Natural killer cell (primary cell): ENCODE measurements around the gene PIK3R5. TPM values are rescaled to one million over a fixed set of nuclear protein-coding genes. Genes with fewer than 3 reads are reported as not detected.

Source experiments
- ATAC-seq, 3 donors: fragments of 150-1000 bp in 2 of 3; fragments of 200-7000 bp in 1 of 3; cut with Tn5 transposase; 1 replicate in 1 of 3; 2 replicates in 2 of 3; pipeline ENCODE4 v1.10.0; 2021; ENCODE audit warnings: mild to moderate bottlenecking in 2 of 3, moderate library complexity in 2 of 3
- DNase-seq, 2 donors: peaks; one replicate each; pipeline versions ENCODE4 v3.0.0 to v3.0.0-alpha.2; 2013 to 2021; ENCODE audit warnings: mixed read lengths in 1 of 2
- H3K27ac ChIP-seq: one replicate; pipeline ENCODE4 v1.5.1; 2013; ENCODE audit warnings: mild to moderate bottlenecking, low read length
- H3K27me3 ChIP-seq: one replicate; pipeline ENCODE4 v1.6.1; 2013; ENCODE audit warnings: low read length; ENCODE audit not compliant: control insufficient read depth, insufficient read depth
- H3K36me3 ChIP-seq: one replicate; pipeline ENCODE4 v1.6.1; 2013; ENCODE audit warnings: low read length; ENCODE audit not compliant: control insufficient read depth, insufficient read depth
- H3K4me1 ChIP-seq: one replicate; pipeline ENCODE4 v1.6.1; 2013; ENCODE audit warnings: low read length; ENCODE audit not compliant: control insufficient read depth, insufficient read depth
- H3K4me3 ChIP-seq: one replicate; pipeline ENCODE4 v1.5.1; 2013; ENCODE audit warnings: low read length
- H3K9me3 ChIP-seq: one replicate; pipeline ENCODE4 v1.6.1; 2013; ENCODE audit warnings: low read length; ENCODE audit not compliant: control insufficient read depth, insufficient read depth
- H3K27ac Mint-ChIP-seq, 2 donors: one replicate each; pipeline ENCODE4 v1.8.0; 2022; ENCODE audit warnings: mild to moderate bottlenecking in 2 of 2, mixed read lengths in 2 of 2, moderate library complexity in 1 of 2
- H3K27me3 Mint-ChIP-seq, 2 donors: one replicate each; pipeline ENCODE4 v1.8.0; 2022; ENCODE audit warnings: low read depth in 2 of 2, mixed read lengths in 2 of 2
- H3K36me3 Mint-ChIP-seq: one replicate; pipeline ENCODE4 v1.8.0; 2022; ENCODE audit warnings: mixed read lengths
- H3K4me1 Mint-ChIP-seq, 2 donors: one replicate each; pipeline ENCODE4 v1.8.0; 2022; ENCODE audit warnings: mixed read lengths in 2 of 2
- H3K4me3 Mint-ChIP-seq: one replicate; pipeline ENCODE4 v1.8.0; 2022; ENCODE audit warnings: mild to moderate bottlenecking, moderate library complexity, mixed read lengths
- H3K9me3 Mint-ChIP-seq, 2 donors: one replicate each; pipeline ENCODE4 v1.8.0; 2022; ENCODE audit warnings: mixed read lengths in 2 of 2
- CTCF ChIP-seq: fragments of 200-600 bp; IDR thresholded peaks from one replicate; pipeline ENCODE4 v1.8.0; 2022; ENCODE audit warnings: antibody characterized with exemption
- WGBS: methylation state at CpG from one replicate; pipeline ENCODE4 v1.1.7; 2013; ENCODE audit warnings: missing lambda C conversion rate; ENCODE audit not compliant: insufficient coverage; 5-methylcytosine and 5-hydroxymethylcytosine counted together
- intact Hi-C: fragments of 100-400 bp; cut with micrococcal nuclease; formaldehyde crosslinking; loops from one replicate; pipeline ENCODE4 v1.14.2; 2022
- total RNA-seq, 4 donors: library from RNA; stranded (reverse); fragments of 120-200 nt in 1 of 4; gene quantifications; one replicate each; pipeline versions ENCODE4 v1.2.3 to v1.2.4, GENCODE V29; 2013 to 2022

PIK3R5 gene
- total RNA-seq, 3 donors from 2014 or later (not counting 1 experiment from before 2014, with no cell fraction given), result 254 to 364 (median 348) TPM

- Histone ChIP-seq H3K9me3 (no peaks in the 10 kb centered on the region), H3K27ac (no peak overlapping the region), H3K27me3 (no peaks in the 10 kb centered on the region), H3K36me3 (no peaks in the 10 kb centered on the region), H3K4me1 (no peaks in the 10 kb centered on the region), H3K4me3 (no peak overlapping the region)
- Mint-ChIP-seq H3K27me3 (peaks cover 0 to 5% of the 10 kb centered on the region in 2 donors), H3K27ac (no peak overlapping the region), H3K4me3 (no peak overlapping the region), H3K4me1 (peaks cover 0 to 10% of the 10 kb centered on the region in 2 donors), H3K9me3 (no peaks in the 10 kb centered on the region), H3K36me3 (no peaks in the 10 kb centered on the region)
- ATAC-seq (no peak), DNase-seq (no peak)
- TF ChIP-seq CTCF, result no peak
- intact Hi-C loops, result no loop called here
- 89% methylated on average over 11 of the region's 11 CpGs for WGBS
Measured at GRCh38 chr17:8839410-8839935, 126.0 kb downstream of the PIK3R5 start.

GRCh38 chr17:8838551-8839095, 126.9 kb downstream of the PIK3R5 start:
- intact Hi-C loops, result no loop called here
- H3K4me3 Mint-ChIP-seq, result no peak overlapping the region
- Histone ChIP-seq H3K4me1 (no peaks in the 10 kb centered on the region), H3K36me3 (no peaks in the 10 kb centered on the region), H3K4me3 (no peak overlapping the region), H3K27me3 (no peaks in the 10 kb centered on the region), H3K27ac (no peak overlapping the region), H3K9me3 (no peaks in the 10 kb centered on the region)
- 95% methylated on average over 12 of the region's 12 CpGs for WGBS
- no peaks in the 10 kb centered on the region for H3K36me3 Mint-ChIP-seq
- H3K27ac Mint-ChIP-seq, result no peak overlapping the region
- ATAC-seq (no peak), DNase-seq (no peak)
- H3K4me1 Mint-ChIP-seq, result peaks cover 0 to 10% of the 10 kb centered on the region in 2 donors
- TF ChIP-seq CTCF, result no peak
- no peaks in the 10 kb centered on the region for H3K9me3 Mint-ChIP-seq
- H3K27me3 Mint-ChIP-seq, result peaks cover 0 to 5% of the 10 kb centered on the region in 2 donors

- Mint-ChIP-seq H3K36me3 (no peaks in the 10 kb centered on the region), H3K4me1 (peaks cover 0 to 10% of the 10 kb centered on the region in 2 donors), H3K27ac (no peak overlapping the region), H3K9me3 (no peaks in the 10 kb centered on the region), H3K4me3 (no peak overlapping the region), H3K27me3 (peaks cover 0 to 5% of the 10 kb centered on the region in 2 donors)
- H3K4me1 ChIP-seq, result no peaks in the 10 kb centered on the region
- intact Hi-C loops, result no loop called here
- H3K4me3 ChIP-seq, result no peak overlapping the region
- H3K27ac ChIP-seq, result no peak overlapping the region
- H3K36me3 ChIP-seq, result no peaks in the 10 kb centered on the region
- ATAC-seq, result no peak
- TF ChIP-seq CTCF, result no peak
- H3K9me3 ChIP-seq, result no peaks in the 10 kb centered on the region
- no peak for DNase-seq
- WGBS, result 89% methylated on average over 8 of the region's 8 CpGs
- H3K27me3 ChIP-seq, result no peaks in the 10 kb centered on the region
Measured at GRCh38 chr17:8837563-8838075, 127.9 kb downstream of the PIK3R5 start.
